ENCODE measurements around the gene MSL1. TPM values are rescaled to one million over a fixed set of nuclear protein-coding genes. Genes with fewer than 3 reads are reported as not detected.

Gene MSL1
- total RNA-seq (10 to 100 TPM; 63.3 to 75.6 (median 69.0) TPM), polyA plus RNA-seq (10 to 100 TPM; 48.6 to 84.7 (median 56.4) TPM)
- long read RNA-seq, donor 1, full-length matches to known transcripts = 16 of 27 reads
- long read RNA-seq, donor 1, partial matches to known transcripts = 8 of 27 reads
- long read RNA-seq, donor 1, other reads (novel, unspliced or antisense) = 3 of 27 reads
- long read RNA-seq, donor 2, full-length matches to known transcripts = 37 of 61 reads
- long read RNA-seq, donor 2, partial matches to known transcripts = 18 of 61 reads
- long read RNA-seq, donor 2, other reads (novel, unspliced or antisense) = 6 of 61 reads

- WGBS, 3 donors = 1% methylated on average over 61 to 82 of the region's 82 CpGs
- Histone ChIP-seq H3K27ac (peak within 1 kb of the TSS; percentile 98), H3K27me3 (ENCODE audit: insufficient read depth in 3 of 3, low read length in 2 of 3) (no peaks in the 10 kb centered on the region), H3K36me3 (ENCODE audit: insufficient read depth in 1 of 2, low read depth in 1 of 2) (peaks cover 0 to 18% of the 10 kb centered on the region in 2 donors), H3K4me3 (peak within 1 kb of the TSS; percentile 100), H3K9me3 (no peaks in the 10 kb centered on the region), H3K4me1 (peaks cover 20% of the 10 kb centered on the region)
- DNase-seq (peak; percentile 93 to 95), ATAC-seq (peak; percentile 88 to 90 (median 89))
- intact Hi-C loops (cut with DNase I) = loop anchor here in 1 of 2 donors (2.0 kb wide), 1 partner anchor 19 kb away; the partner anchor contains the start of gene CASC3
- no peak for TF ChIP-seq CTCF (IDR thresholded peaks at IDR 0.05)
These were observed at the start of gene MSL1 for GRCh38 chr17:40121181-40122135. Gene MSL1 (plus strand): TSS chr17:40121971. CDS start chr17:40122613, 642 bp downstream.

GRCh38 chr17:40072040-40072734 is 49.6 kb upstream of the MSL1 start:
- ATAC-seq = peak; percentile 43 to 65 (median 60)
- H3K4me1 ChIP-seq = peaks cover 85% of the 10 kb centered on the region
- WGBS, 3 donors = 5 to 10% (median 9%) methylated on average over 12 to 19 of the region's 19 CpGs
- intact Hi-C loops (cut with DNase I) = no loop called here
- H3K27ac ChIP-seq = peak overlapping the region; percentile 94
- H3K4me3 ChIP-seq = peak overlapping the region; percentile 63
- H3K36me3 ChIP-seq (ENCODE audit: insufficient read depth in 1 of 2, low read depth in 1 of 2) = peaks cover 0 to 24% of the 10 kb centered on the region in 2 donors
- peak; percentile 82 to 91 for DNase-seq
- H3K27me3 ChIP-seq (ENCODE audit: insufficient read depth in 3 of 3, low read length in 2 of 3) = no peaks in the 10 kb centered on the region
- no peak for TF ChIP-seq CTCF (IDR thresholded peaks at IDR 0.05)
- H3K9me3 ChIP-seq = no peaks in the 10 kb centered on the region

GRCh38 chr17:40072735-40073346 is 48.9 kb upstream of the MSL1 start:
- H3K4me3 ChIP-seq = peak overlapping the region; percentile 63
- H3K27me3 ChIP-seq (ENCODE audit: insufficient read depth in 3 of 3, low read length in 2 of 3) = no peaks in the 10 kb centered on the region
- 31 to 48% (median 34%) methylated on average over 8 of the region's 8 CpGs for WGBS, 3 donors
- H3K4me1 ChIP-seq = peaks cover 85% of the 10 kb centered on the region
- no peak for TF ChIP-seq CTCF (IDR thresholded peaks at IDR 0.05)
- peaks cover 0 to 31% of the 10 kb centered on the region in 2 donors for H3K36me3 ChIP-seq (ENCODE audit: insufficient read depth in 1 of 2, low read depth in 1 of 2)
- intact Hi-C loops (cut with DNase I) = no loop called here
- peak in 1 of 2 donors; percentile 59 for DNase-seq
- H3K9me3 ChIP-seq = no peaks in the 10 kb centered on the region
- no peak for ATAC-seq
- peak overlapping the region; percentile 94 for H3K27ac ChIP-seq

- H3K27ac ChIP-seq = peak overlapping the region; percentile 94
- H3K27me3 ChIP-seq (ENCODE audit: insufficient read depth in 3 of 3, low read length in 2 of 3) = no peaks in the 10 kb centered on the region
- H3K4me1 ChIP-seq = peaks cover 83% of the 10 kb centered on the region
- 63 to 78% (median 66%) methylated on average over 7 of the region's 7 CpGs for WGBS, 3 donors
- H3K9me3 ChIP-seq = no peaks in the 10 kb centered on the region
- DNase-seq = no peak
- no peak for TF ChIP-seq CTCF (IDR thresholded peaks at IDR 0.05)
- peaks cover 0 to 39% of the 10 kb centered on the region in 2 donors for H3K36me3 ChIP-seq (ENCODE audit: insufficient read depth in 1 of 2, low read depth in 1 of 2)
- ATAC-seq = no peak
- H3K4me3 ChIP-seq = no peak overlapping the region
- intact Hi-C loops (cut with DNase I) = no loop called here
These were observed 48.2 kb upstream of the MSL1 start for GRCh38 chr17:40073454-40074174.
